K562 treated with DMSO at 1 percent for 12 hours (cell line): ENCODE measurements around the gene PRKCZ. TPM values are rescaled to one million over a fixed set of nuclear protein-coding genes. Genes with fewer than 3 reads are reported as not detected.

Experiments used
- total RNA-seq: library from RNA; unstranded; fragments of 300-600 nt; gene quantifications from 2 replicates; pipeline ENCODE4 v1.2.3, GENCODE V29; 2022; ENCODE audit not compliant: insufficient read depth

The PRKCZ gene
- total RNA-seq, result 3.7 and 7.2 TPM in 2 replicates

GRCh38 chr1:2049718-2050431 lies at the start of gene PRKCZ:
PRKCZ (plus strand) TSS chr1:2050411; CDS start chr1:2050631, 220 bp downstream.

GRCh38 chr1:2003541-2004131 lies 46.6 kb upstream of the PRKCZ start, which contains the start of gene CFAP74:
CFAP74 (minus strand) TSS chr1:2003786; CDS start chr1:1990956, 12,830 bp downstream.

GRCh38 chr1:2019172-2019543 lies 31.1 kb upstream of the PRKCZ start, which contains the start of gene GABRD:
GABRD (plus strand) TSS chr1:2019345; CDS start chr1:2019424, 79 bp downstream.

GRCh38 chr1:2194319-2194897 lies 144.2 kb downstream of the PRKCZ start, which contains the start of gene FAAP20:
FAAP20 (minus strand) TSS chr1:2194772; CDS start chr1:2194749, 23 bp downstream.

GRCh38 chr1:2228157-2228594 lies 178.0 kb downstream of the PRKCZ start, which contains the start of gene SKI:
SKI (plus strand) TSS chr1:2228319; CDS start chr1:2228767, 448 bp downstream.

Other genes with a start within 250 kb of the PRKCZ start
- gene GNB1, start 159.3 kb upstream of the PRKCZ start, total RNA-seq, result 126 and 240 TPM in 2 replicates
- gene CALML6, start 135.2 kb upstream of the PRKCZ start, total RNA-seq, result not detected in 2 replicates
- gene TMEM52, start 131.1 kb upstream of the PRKCZ start, total RNA-seq, result 3.8 and 6.5 TPM in 2 replicates
- 0.27 TPM in 1 of 2 replicates, not detected in the other for gene CFAP74, start 46.6 kb upstream of the PRKCZ start, total RNA-seq
- not detected in 2 replicates for gene GABRD, start 31.1 kb upstream of the PRKCZ start, total RNA-seq
- 190 and 343 TPM in 2 replicates for gene FAAP20, start 144.4 kb downstream of the PRKCZ start, total RNA-seq
- 9.8 and 37.8 TPM in 2 replicates for gene SKI, start 177.9 kb downstream of the PRKCZ start, total RNA-seq